GM10248 (cell line): Measurements from ENCODE around the gene PLCD1.

Experiments
- CTCF ChIA-PET: fragments of 300-600 bp; sonication (Branson Sonifier 250); formaldehyde crosslinking; extraction: SDS; loops from one replicate; lab custom pipeline; 2021; ENCODE audit warnings: antibody characterized with exemption; lab: Yijun Ruan, JAX
- POLR2A ChIA-PET: fragments of 350-650 bp; sonication (Branson Sonifier 250); formaldehyde crosslinking; extraction: SDS; loops from one replicate; lab custom pipeline; 2020; ENCODE audit warnings: antibody characterized with exemption; lab: Yijun Ruan, JAX
- DNase-seq: peaks from one replicate; pipeline ENCODE4 v3.0.0; 2012; ENCODE audit errors: extremely low spot score
- TF ChIP-seq, protein P1 (sequence below): IDR thresholded peaks from 2 replicates; pipeline ENCODE4 v1.5.1; 2012; ENCODE audit warnings: mild to moderate bottlenecking, low read depth; ENCODE audit errors: extremely low read depth, missing control alignments, control extremely low read depth

PLCD1 gene

GRCh38 chr3:38022301-38022700, 7.1 kb downstream of the PLCD1 start:
- ChIA-PET CTCF (interaction anchor here (0.9 kb wide), 1 partner anchor 47 kb away, joined by 3 read pairs; no protein-coding TSS in a partner anchor), POLR2A (no interaction called here)
- DNase-seq, result no peak
- TF ChIP-seq, protein P1, sequence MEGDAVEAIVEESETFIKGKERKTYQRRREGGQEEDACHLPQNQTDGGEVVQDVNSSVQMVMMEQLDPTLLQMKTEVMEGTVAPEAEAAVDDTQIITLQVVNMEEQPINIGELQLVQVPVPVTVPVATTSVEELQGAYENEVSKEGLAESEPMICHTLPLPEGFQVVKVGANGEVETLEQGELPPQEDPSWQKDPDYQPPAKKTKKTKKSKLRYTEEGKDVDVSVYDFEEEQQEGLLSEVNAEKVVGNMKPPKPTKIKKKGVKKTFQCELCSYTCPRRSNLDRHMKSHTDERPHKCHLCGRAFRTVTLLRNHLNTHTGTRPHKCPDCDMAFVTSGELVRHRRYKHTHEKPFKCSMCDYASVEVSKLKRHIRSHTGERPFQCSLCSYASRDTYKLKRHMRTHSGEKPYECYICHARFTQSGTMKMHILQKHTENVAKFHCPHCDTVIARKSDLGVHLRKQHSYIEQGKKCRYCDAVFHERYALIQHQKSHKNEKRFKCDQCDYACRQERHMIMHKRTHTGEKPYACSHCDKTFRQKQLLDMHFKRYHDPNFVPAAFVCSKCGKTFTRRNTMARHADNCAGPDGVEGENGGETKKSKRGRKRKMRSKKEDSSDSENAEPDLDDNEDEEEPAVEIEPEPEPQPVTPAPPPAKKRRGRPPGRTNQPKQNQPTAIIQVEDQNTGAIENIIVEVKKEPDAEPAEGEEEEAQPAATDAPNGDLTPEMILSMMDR, result no peak

- CTCF ChIA-PET, result interaction anchor here (1.0 to 1.2 kb wide), 3 partner anchors 10 to 19 kb away, joined by 3 read pairs; no protein-coding TSS in a partner anchor
- POLR2A ChIA-PET, result no interaction called here
- no peak for DNase-seq
- TF ChIP-seq, protein P1, result no peak
These were observed 8.2 kb downstream of the PLCD1 start for GRCh38 chr3:38021196-38021595.

- TF ChIP-seq, protein P1, result no peak
- CTCF ChIA-PET, result interaction anchor here (1.0 to 1.3 kb wide), 4 partner anchors 9 to 89 kb away, joined by 3 to 5 read pairs (median 3); no protein-coding TSS in a partner anchor
- DNase-seq, result no peak
- POLR2A ChIA-PET, result no interaction called here
These were observed 9.1 kb downstream of the PLCD1 start for GRCh38 chr3:38020342-38020726.

GRCh38 chr3:38019658-38020341, 9.6 kb downstream of the PLCD1 start:
- TF ChIP-seq, protein P1, result no peak
- DNase-seq, result no peak
- ChIA-PET CTCF (interaction anchor here (1.2 to 1.3 kb wide), 3 partner anchors 8 to 90 kb away, joined by 3 to 5 read pairs (median 3); no protein-coding TSS in a partner anchor), POLR2A (no interaction called here)

DNA sequence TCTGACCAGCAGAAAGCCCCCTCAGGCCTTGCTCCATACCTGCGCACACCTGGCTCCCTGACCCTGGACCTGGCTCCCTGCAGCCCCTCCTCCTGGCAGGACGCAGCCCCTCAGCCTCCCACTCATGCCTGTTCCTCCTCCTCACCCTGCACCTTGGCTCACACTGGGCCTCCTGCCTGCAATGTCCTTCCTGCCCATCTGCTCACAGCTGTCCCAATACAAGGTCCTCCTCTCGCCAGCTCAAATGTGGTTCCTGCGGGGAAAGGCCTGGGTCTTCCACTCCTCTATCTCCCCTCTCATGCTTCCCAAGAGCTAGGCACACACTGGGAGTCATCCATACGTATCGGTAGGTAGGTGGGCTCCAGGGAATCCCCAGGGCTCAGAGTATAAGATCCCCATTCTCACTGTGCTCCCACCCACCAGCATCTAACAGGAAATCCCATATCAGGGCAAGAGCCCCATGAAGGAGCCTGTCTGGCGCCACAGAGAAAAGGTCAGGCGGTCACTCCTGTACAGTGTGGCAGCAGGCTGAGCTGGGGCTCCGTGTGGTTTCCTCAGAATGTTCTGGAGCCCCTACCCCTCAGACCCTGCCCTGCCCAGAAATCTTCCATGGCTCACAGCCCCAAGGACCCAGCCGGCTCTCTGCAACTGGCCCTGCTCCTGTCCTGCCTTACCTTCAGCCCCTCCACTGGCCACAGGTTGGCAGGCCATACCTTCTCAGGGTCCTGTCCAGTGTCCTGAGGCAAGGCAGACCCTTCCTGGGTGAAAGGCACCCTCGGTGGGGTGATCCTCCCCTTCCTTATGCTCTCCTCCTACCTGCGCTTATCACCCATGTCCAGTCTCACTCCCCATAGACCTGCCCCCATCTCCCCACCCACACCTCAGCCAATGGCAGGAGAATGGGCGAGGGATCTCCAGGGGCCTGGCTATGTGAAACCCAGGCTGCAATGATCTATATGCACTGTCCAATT, 10.9 kb downstream of the PLCD1 start:
- CTCF ChIA-PET, result interaction anchor here (1.0 kb wide), 1 partner anchor 44 kb away, joined by 3 read pairs; no protein-coding TSS in a partner anchor
- POLR2A ChIA-PET, result no interaction called here
- TF ChIP-seq, protein P1, result no peak
- DNase-seq, result no peak
